HG03159 (cell line): ENCODE results near the gene TMEM167B.
A peak's percentile ranks its signal among the peaks of the same experiment; 100 is the strongest.
"Not testable (repeated sequence)": the region's sequence is repeated elsewhere in the genome, so short reads cannot be mapped to it uniquely, and the experiment has no call there.

Experiments used
- ATAC-seq: cut with Tn5 transposase; IDR thresholded peaks from one replicate; pipeline ENCODE4 v1.9.1; 2021; ENCODE audit warnings: mild to moderate bottlenecking, moderate library complexity; ENCODE audit not compliant: unreplicated experiment

TMEM167B gene

DNA sequence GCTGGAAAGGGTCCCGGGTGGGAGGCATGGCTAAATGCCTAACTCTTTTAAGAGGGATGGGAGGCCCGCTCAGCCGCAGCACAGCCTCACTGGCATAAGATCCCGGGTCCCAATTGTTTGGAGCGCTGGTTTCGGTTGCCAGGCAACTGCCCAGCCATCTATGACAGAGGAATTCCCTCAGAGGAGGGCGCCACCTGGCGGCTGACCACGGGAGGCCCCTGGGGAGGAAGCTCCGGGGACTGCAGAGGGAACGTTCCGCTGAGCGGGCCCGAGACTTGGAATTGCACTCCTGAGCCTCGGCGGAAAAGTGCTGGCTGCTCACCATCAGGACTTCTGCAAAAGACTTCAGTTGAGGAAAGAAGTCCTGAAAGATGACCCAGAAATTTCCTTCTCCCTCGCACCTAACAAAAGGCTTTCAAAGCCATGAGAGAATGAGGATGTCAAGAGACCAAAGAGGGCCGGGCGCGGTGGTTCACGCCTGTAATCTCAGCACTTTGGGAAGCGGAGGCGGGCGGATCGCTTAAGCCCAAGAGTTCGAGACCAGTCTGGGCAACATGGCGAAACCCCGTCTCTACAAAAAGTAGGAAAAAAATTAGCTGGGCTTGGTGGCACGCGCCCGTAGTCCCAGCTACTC, 22.2 kb downstream of the TMEM167B start:
- ATAC-seq: peak; percentile 59

DNA sequence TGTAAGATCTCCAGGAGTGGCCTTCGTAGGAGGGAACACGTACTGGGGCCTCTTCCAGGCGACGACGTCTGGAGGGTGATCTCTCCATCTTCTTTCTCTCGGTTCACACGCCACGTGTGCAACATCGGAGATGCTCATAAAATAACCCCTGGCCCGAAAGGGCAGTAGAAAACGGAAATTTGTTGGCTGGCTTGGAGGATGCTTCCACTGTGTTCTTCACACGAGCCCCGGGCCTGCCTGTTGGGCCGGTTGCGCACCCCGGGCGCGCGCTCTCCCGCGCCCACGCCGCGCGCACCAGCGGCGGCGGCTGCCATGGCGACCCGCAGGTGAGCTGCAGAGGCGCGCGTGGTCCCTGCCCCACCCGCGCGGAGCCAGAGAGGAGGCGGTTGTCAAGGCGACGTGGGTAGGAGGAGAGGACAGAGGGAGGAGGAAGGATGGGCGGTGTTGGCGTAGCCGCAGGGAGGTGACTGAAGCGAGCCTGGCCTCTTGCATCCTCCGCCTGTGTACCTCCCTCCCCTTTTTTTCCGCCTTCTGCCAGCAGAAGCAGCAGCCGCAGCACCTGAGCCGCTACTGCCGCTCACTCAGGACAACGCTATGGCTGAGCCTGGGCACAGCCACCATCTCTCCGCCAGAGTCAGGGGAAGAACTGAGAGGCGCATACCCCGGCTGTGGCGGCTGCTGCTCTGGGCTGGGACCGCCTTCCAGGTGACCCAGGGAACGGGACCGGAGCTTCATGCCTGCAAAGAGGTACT, 23.2 kb downstream of the TMEM167B start, which contains the start of gene ELAPOR1:
Gene ELAPOR1 (plus strand): TSS at position 526 of the 752 bp plus-strand sequence. CDS start 69 bp downstream, at position 595.
- peak; percentile 41 for ATAC-seq

GRCh38 chr1:109114342-109114674, 23.7 kb downstream of the TMEM167B start:
- no peak for ATAC-seq

- ATAC-seq: no peak
Observed at GRCh38 chr1:109115685-109116084, 25.1 kb downstream of the TMEM167B start.

DNA sequence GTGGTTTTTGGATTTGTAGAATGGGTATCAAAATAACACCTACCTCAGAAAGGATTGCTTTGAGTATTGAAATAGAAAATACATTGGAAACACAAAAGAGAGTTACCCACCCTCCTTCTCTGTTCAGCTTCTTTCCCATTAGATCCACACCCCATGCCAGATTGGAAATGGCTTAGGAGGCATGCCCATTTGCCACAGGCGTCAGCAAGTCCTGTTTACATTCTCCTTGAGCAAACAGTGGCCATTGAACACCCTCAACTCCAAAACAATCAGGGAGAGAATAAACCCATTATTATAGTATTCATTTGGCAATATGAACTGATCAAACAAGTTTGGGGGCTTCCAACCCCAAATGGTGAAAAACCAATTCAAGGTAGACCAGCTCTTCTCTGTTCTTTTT, 25.7 kb downstream of the TMEM167B start:
- no peak for ATAC-seq

GRCh38 chr1:109118089-109118488, 27.5 kb downstream of the TMEM167B start:
- ATAC-seq: no peak

DNA sequence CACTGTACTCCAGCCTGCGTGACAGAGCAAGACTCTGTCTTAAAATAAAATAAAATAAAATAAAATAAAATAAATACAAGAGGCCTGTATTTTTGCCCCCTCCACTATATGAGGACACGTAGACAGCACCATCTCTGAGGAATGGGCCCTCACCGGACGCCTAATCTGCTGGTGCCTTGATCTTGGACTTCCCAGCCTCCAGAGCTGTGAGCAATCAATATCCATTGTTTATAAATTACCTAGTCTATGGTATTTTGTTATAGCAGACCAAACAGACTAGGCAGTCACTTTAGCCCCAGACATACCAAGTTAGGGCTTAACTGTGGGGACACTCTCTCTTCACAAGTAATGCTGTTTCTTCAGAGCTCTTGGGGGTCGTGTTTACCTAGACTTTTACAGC, 29.8 kb downstream of the TMEM167B start:
- no peak for ATAC-seq

DNA sequence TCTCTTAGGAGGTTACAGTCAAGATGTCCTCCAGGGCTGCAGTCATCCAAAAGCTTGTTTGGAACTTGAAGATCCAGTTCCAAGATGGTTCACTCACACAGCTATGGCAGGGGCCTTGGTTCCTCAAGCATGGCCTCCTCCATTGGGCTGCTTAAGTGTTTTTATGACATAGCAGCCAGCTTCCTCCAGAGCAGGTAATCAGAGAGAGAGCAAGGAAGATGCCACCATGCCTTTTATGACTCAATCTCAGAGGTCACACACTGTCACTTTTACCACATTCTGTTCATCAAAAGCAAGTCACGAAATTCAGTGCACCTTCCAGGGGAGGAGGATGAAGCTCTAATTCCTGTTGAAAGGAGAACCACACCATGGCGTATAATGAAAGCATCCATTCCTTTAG, 40.5 kb downstream of the TMEM167B start:
- no peak for ATAC-seq

DNA sequence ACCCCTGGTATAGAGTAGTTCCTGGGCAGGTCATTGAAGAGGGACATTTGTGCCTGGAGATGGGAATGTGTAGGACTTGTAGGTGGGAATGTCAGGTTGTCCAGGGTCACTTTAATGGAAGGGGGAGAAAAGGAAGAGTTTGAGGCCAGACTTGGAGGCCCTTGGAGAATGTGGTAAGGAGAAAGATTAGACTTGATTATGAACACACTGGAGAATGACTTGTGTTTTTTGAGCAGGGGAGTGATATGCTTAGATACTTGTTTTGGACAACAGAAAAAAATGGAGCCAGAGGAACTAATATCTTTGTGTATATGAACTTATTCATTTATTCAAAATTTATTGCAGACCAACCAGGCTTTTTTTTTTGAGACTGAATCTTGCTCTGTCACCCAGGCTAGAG, 41.2 kb downstream of the TMEM167B start:
- ATAC-seq: no peak

DNA sequence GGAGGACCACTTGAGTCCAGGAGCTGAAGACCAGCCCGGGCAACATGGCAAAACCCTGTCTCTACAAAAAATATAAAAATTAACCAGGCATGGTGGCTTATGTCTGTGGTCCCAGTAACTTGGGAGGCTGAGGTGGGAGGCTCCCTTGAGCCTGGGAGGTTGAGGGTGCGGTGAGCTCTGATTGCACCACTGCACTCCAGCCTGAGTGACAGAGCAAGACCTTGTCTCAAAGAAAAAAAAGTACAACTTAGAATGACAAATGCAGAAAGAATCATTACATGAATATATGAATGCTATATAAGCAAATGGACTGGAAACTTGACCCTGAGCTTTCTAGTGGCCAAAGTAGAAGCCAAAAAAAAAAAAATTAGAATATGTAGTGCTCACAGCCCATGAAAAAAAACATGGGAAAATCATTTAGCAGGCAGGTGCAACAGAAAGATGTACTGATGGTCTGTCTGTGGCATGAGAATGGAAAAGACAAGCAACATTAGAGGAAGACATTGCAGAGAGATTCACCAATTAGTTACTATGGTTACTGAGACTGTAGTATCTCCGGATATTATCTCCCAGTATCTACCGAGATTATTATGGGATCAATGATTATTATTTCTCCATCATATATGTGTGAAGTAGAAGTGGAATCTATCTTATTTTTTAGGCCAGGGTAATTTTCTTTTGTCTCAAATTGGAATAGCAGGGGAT, 42.6 kb downstream of the TMEM167B start:
- no peak for ATAC-seq

GRCh38 chr1:109133815-109134214, 43.3 kb downstream of the TMEM167B start:
- ATAC-seq: no peak

DNA sequence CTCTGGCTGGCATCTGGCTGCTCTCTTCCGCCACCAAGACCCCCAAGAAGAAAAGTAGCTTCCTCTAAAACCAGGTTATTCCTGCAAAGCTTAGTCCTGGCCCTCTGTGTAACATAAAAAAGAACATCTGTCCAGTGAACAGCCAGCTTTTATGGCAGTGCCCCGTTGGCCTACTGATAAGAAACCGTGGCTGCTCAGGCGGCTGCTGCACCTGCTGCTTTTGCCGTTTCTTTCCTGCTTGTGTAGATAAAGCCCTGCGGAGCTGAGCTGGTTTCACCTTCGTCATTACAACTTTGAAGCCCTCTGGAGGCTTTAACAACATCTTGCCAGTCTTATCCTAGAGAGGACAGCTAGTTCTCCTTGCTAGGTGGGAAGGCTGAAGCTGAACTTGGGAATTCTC, 43.9 kb downstream of the TMEM167B start:
- no peak for ATAC-seq

DNA sequence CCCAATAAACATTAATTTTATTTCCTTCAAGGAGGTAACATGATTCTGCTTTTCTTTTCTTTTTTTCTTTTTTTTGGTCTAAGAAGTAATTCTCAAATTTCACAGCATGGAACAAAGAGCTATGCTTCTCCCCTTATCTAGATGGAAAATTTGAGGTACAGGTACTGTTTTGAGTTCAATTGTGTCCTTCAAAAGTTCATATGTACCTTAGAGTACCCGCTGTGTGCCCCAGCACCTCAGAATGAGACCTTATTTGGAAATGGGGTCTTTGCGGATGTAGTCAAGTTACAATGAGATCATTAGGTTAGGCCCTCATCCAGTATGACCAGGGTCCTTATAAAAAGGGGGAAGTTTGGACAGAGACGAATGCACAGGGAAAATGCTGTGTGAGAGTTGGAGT, 45.4 kb downstream of the TMEM167B start:
- no peak for ATAC-seq

DNA sequence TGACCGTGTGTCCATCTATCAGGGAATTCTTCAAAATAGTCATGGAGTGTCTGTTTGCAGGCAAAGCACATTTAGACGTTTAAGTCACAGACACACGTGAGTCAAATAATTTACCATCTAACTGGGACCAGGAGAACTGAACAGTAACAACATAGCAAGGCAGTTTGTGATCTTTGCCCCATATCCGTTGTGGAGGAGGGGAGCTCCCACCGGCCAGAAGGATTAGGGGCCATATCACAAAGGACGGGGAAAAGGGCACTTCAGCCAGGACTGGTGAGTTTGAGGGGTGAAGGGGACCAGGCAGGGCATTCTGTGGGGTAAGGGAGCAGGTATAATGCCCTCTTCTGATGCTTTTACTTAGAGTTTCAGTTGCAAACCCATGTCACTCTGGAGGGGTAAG, 46.2 kb downstream of the TMEM167B start:
- no peak for ATAC-seq

DNA sequence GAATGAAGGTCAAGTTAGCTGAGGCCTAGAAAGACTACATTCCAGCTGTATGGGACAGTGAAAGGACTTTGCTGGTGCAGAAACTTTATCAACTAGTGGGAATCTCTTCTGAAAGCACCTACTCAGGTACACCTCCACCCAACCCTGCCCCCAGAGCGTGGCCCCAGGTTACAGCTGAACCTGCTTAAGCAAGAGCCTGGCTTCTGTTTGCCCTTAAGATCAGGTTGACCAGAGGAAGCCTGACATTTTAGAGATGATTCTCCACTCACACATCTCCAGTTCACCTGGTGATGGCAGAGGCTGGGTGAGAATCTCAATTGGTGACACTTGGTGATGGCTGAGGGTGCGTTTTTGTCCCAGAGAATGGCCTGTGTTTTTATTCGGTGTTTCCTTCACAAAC, 47.4 kb downstream of the TMEM167B start:
- ATAC-seq: no peak

- no peak for ATAC-seq
Observed at GRCh38 chr1:109138358-109138757, 47.8 kb downstream of the TMEM167B start.

DNA sequence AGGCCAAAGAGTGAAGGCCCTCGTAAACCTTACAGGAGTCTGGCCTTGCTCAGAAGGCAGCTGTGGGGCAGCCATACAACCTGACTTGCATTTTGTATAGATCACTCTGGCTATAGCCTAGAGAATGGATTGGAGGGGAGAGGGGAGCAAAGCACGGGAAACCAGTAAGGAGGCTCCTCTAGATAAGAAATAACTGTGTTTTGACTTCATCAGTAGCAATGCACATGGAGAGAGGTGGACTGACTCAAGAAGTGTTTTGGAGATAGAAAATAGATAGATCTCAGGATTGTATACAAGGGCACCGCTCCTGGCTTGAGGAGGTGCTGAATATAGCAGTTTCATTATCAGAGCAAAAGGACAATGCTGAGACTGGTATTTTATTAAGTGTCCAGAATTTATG, 49.8 kb downstream of the TMEM167B start:
- no peak for ATAC-seq

- no peak for ATAC-seq
Observed at GRCh38 chr1:109142260-109142659, 51.7 kb downstream of the TMEM167B start.

GRCh38 chr1:109142725-109143124, 52.2 kb downstream of the TMEM167B start:
- not testable (repeated sequence) for ATAC-seq
